GM12874 (cell line): Measurements from ENCODE around the gene GPA33.

ENCODE experiments used
- TF ChIP-seq, protein P1 (sequence below): IDR thresholded peaks from 2 replicates; pipeline ENCODE4 v1.5.1; 2011; ENCODE audit warnings: low read depth, mild to moderate bottlenecking, control low read depth, low read length, moderate library complexity; ENCODE audit not compliant: insufficient read depth

GPA33 gene

DNA sequence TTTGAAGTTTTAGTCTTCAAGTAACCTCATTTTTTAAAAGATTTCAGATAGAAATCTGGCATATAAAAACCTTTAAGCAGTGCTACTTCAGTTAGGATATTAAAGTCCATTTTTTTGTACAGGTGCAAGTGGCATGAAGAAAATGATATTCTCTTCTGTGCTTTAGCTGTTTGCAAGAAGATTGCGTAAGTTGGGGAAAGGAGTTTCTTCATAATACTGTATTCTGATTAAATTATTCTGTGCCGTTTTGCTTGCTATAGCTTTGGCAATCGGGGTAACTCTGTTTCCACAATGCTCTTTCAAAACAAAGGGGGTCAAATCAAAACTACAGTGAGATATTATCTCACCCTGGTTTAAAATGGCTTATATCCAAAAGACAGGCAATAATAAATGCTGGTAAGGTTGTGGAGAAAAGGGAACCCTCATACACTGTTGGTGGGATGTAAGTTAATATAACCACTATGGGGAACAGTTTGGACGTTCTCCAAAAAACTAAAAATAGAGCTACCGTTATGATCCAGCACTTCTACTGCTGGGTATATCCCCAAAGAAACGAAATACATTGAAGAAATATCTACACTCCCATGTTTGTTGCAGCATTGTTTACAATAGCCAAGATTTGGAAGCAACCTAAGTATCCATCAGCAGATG is 74.0 kb downstream of the GPA33 start:
- TF ChIP-seq, protein P1, sequence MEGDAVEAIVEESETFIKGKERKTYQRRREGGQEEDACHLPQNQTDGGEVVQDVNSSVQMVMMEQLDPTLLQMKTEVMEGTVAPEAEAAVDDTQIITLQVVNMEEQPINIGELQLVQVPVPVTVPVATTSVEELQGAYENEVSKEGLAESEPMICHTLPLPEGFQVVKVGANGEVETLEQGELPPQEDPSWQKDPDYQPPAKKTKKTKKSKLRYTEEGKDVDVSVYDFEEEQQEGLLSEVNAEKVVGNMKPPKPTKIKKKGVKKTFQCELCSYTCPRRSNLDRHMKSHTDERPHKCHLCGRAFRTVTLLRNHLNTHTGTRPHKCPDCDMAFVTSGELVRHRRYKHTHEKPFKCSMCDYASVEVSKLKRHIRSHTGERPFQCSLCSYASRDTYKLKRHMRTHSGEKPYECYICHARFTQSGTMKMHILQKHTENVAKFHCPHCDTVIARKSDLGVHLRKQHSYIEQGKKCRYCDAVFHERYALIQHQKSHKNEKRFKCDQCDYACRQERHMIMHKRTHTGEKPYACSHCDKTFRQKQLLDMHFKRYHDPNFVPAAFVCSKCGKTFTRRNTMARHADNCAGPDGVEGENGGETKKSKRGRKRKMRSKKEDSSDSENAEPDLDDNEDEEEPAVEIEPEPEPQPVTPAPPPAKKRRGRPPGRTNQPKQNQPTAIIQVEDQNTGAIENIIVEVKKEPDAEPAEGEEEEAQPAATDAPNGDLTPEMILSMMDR: no peak

DNA sequence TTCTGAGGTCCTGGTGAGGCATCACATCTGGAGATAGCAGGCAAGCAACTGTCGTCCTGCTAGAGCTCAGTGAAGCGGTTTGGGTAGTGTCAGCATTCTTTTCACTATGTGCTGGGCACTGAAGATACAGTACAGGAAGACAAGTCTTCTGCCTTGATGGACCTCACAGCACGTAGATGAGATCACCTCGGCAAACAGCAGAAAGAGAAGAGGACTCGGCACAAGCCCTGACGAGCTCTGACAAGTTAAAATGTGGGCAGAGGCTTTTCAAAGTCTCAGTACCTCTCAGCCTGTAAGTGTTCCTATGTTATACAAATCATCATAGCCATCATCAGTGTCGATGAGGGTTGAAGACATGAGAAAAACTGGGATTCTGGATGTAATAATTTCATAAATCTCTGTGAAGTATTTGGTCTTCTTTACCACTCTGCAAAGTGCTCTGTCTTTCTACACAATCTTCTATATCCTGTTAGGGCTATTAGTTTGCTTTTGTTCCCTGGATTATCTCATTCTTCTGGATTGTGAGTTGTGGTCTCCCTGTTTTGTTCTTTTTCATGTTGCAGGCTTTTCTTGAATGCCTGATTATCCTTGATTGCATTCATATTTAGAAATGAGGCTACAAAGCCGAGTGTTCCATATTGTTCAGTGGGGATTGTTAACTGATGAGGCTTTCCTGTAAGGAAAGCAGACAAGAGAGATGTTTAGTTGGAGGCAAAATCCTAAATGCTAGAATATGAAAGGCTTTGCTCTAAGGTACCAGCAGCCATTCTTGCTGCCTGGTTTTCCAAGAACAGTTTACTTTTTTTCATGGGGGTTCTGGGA is 76.9 kb downstream of the GPA33 start:
- TF ChIP-seq, protein P1: no peak

DNA sequence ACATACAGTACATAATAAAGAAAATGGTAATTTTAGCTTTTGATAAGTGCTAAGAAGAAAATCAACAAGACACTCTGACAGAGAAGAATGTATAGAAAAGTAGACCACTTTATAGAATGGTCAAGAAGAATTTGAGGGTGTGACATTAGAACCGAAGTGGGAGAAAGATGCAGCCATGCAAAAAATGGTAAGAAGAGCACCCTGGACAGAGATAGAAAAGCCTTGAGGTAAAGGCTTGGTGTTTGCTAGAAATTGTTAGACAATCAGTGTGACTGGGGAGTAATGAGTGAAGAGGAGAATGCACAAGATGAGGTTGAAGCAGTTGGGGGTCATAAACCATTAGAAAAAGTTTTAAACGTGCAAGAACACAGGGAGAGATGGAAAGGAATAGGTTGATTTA is 77.6 kb downstream of the GPA33 start:
- TF ChIP-seq, protein P1: no peak

DNA sequence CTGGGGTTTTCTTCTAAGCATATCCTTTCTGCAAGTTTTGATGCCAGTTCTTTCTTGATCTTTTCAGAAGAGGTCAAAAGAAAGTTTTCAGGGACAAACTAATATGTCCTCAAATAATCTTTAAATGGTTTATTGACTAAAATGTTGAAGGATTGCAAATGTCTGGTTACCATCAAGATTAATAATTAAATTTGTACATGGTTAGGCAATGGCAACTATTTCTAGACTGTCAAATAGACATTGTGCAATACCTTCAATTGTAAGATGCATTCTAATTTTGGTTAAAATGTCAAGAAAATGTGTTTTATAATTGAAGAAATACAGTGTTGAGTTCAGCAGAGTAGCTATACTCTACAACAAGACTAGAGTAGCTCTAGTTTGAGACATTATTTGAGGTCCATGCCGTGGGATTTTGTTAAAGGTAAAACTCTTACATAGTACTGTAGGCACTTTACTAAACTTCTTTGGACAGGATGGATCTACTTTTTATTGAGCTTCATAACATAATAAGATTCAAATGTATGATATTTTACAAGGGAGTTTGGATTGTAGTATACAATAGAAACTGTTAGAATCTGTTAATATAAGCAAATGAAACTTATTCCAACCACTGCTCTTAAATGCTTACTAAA is 78.5 kb downstream of the GPA33 start:
- TF ChIP-seq, protein P1: no peak

DNA sequence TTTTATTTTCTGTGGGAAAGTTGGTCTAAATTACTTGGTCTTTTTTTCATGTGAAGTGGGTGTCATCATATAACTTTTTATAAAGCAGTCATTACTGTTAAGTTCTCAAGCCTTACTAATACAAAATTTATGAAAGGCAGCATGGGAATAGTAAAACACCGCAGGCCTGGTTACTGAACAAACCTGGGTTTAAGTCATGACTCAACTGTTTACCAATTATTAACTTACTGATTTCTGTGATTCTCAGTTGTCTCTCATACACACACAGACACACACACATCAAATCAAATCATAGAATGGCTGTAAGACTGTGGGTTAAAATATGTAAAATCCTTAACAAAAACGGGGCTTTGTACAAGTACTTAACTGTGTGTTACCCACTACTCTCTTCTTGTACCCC is 86.5 kb downstream of the GPA33 start:
- TF ChIP-seq, protein P1: no peak
